Measurements from ENCODE around the gene RNF149. TPM values are rescaled to one million over a fixed set of nuclear protein-coding genes. Genes with fewer than 3 reads are reported as not detected.

RNF149 gene
- total and polyA plus RNA-seq, 9 of the 15 experiments (the other 6 are each of a cell fraction or from before 2014, with no cell fraction given): 9.0 to 31.5 (median 22.8) TPM

GRCh38 chr2:101308432-101309210 is at the start of gene RNF149 (continued):
- TF ChIP-seq RREB1 (CRISPR knock-in tag; IDR thresholded peaks at IDR 0.05) (peak; percentile 48; the same call in 1 of the 2 replicates), RBBP5 (IDR thresholded peaks at IDR 0.05; ENCODE audit: borderline replicate concordance, insufficient read depth, low read length, poor library complexity, severe bottlenecking) (peak; percentile 93), TBL1XR1 (IDR thresholded peaks at IDR 0.05; ENCODE audit: low read length in 2 of 2) (no peak; a peak in 1 of 4 replicates), RERE (CRISPR knock-in tag; IDR thresholded peaks at IDR 0.05; ENCODE audit: borderline replicate concordance) (no peak), ZFP30 (CRISPR knock-in tag; IDR thresholded peaks at IDR 0.05; ENCODE audit: borderline replicate concordance) (no peak), MCM7 (IDR thresholded peaks at IDR 0.05) (no peak), ZNF398 (CRISPR knock-in tag; IDR thresholded peaks at IDR 0.05) (no peak), TAF7 (tag; IDR thresholded peaks at IDR 0.05) (no peak), MEIS2 (IDR thresholded peaks at IDR 0.05; ENCODE audit: partially characterized antibody) (peak; percentile 95), SRF (CRISPR knock-in tag; IDR thresholded peaks at IDR 0.05) (peak in 1 of 2 experiments; percentile 82; a peak in 2 of 4 replicates), USF1 (CRISPR knock-in tag; IDR thresholded peaks at IDR 0.05) (peak; percentile 21; the same call in 1 of the 2 replicates), TCF3 (CRISPR knock-in tag; IDR thresholded peaks at IDR 0.05) (peak; percentile 44)
